CD4-positive, alpha-beta T cell treated with Interleukin-6 for 4 hours (primary cell): Measurements from ENCODE around the gene FOXP1.
"Not testable (repeated sequence)": the region's sequence is repeated elsewhere in the genome, so short reads cannot be mapped to it uniquely, and the experiment has no call there.

Source experiments
- DNase-seq: peaks from one replicate; pipeline ENCODE4 v3.0.0-alpha.2; 2020; ENCODE audit warnings: mixed read lengths

Gene FOXP1

DNA sequence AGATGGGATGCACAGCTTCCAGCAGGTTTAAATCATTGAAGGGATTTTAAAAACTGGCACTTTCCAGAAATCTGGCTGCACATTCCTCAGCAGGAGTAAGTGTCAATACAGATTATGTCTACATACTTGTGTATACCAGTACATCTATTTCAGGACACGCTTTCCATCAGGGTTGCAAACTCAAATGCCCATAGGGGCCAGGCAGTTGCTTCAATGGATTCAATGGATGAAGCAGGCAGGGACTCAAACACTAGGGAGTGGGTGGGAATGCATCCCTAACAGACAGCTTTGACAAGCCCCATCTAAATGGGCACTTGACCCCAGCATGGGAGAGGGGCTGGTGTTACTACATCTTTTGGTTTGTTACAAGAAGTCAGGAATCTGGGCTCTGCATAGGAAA is 136.8 kb downstream of the FOXP1 start:
- no peak for DNase-seq

- DNase-seq: no peak
Observed at GRCh38 chr3:71446260-71446659, 137.3 kb downstream of the FOXP1 start.

- no peak for DNase-seq
Observed at GRCh38 chr3:71444861-71445259, 138.7 kb downstream of the FOXP1 start.

DNA sequence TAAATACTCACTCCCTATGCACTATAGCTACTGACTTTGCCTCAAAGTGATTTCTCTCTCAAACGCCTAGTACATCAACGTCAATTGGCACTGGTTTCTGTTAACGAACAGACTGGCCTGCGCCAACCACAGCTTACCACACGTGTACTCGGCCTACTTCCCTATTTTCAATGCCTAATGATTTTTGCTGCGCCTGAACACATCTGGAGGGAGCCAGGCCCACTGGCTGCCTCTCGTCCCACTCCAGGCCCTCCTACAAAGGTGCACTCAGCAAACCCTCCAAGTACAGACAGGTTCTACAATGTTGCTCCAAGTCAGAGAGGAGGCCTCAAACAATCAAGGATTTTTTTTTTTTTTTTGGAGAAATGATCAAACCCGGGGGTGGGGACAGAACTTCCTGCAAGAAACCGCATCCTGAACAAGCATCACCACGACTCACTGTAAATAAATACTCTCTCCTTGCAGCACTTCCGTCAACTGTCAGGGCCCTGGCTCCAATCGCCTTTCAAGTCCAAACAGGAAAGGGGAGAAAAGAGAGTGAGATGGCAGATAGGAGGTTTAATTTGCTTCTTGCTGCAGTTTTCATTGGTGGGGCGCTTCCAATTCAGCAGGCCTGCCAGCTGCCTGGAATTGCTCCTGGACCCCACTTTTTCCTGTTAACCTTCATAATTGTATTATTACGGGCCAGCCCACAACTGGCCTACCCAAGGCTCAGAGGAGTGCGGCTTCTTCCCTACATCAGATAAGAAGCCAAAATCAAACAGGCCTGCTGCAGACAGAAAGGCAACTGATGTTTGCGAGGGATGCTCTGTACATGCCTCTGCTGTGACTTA is 139.3 kb downstream of the FOXP1 start:
- DNase-seq: peak; percentile 84

GRCh38 chr3:71443332-71443731 is 140.2 kb downstream of the FOXP1 start:
- DNase-seq: peak; percentile 19

GRCh38 chr3:71442652-71443042 is 140.9 kb downstream of the FOXP1 start:
- DNase-seq: peak; percentile 28

GRCh38 chr3:71441925-71442651 is 141.4 kb downstream of the FOXP1 start:
- DNase-seq: no peak

GRCh38 chr3:71441217-71441924 is 142.2 kb downstream of the FOXP1 start:
- DNase-seq: peak; percentile 40

GRCh38 chr3:71438904-71439303 is 144.6 kb downstream of the FOXP1 start:
- DNase-seq: peak; percentile 47

DNA sequence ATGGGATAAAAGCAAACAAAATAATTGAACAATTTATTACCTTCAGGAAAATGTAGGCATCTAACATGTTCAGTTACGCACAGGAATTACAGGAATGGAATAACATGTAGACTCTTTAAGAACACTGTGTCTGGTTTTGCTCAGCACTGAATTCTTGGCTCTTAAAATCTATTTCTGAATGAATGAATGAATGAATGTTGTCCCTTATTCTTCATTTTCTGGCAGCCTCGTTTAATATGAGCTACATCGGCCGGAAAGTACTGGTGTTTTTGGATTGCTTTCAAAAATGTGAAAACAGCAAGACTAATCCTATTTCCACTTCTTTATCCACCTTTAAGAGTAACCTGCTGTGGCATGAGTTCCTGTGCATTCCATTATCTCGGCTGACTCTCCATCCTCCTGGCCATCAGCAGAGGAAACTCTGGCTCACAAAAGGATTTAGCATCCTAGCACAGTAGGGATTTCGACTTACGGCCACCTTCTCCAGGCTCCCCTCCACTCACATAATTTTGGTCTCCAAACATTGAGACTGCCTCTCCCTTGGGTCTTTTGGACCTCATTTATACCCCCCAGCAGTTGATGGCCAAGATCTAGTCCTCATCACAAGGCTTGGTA is 145.3 kb downstream of the FOXP1 start:
- no peak for DNase-seq

- DNase-seq: no peak
Observed at GRCh38 chr3:71436337-71436736, 147.2 kb downstream of the FOXP1 start.

DNA sequence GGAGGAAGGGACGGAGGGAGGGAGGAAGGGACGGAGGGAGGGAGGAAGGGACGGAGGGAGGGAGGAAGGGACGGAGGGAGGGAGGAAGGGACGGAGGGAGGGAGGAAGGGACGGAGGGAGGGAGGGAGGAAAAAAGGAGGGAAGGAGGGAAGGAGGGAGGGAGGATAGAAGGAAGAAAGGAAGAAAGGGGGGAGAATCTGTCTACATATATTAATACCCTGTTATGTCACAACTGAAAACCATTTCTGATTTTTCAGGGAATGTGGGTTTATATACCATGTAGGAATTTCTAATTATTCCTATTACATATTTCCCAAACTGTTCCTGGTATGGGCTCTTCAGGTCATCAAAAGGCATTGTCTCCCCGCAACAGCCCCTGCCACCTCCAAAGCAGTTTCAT is 147.7 kb downstream of the FOXP1 start:
- not testable (repeated sequence) for DNase-seq

- DNase-seq: no peak
Observed at GRCh38 chr3:71433631-71434030, 149.9 kb downstream of the FOXP1 start.

DNA sequence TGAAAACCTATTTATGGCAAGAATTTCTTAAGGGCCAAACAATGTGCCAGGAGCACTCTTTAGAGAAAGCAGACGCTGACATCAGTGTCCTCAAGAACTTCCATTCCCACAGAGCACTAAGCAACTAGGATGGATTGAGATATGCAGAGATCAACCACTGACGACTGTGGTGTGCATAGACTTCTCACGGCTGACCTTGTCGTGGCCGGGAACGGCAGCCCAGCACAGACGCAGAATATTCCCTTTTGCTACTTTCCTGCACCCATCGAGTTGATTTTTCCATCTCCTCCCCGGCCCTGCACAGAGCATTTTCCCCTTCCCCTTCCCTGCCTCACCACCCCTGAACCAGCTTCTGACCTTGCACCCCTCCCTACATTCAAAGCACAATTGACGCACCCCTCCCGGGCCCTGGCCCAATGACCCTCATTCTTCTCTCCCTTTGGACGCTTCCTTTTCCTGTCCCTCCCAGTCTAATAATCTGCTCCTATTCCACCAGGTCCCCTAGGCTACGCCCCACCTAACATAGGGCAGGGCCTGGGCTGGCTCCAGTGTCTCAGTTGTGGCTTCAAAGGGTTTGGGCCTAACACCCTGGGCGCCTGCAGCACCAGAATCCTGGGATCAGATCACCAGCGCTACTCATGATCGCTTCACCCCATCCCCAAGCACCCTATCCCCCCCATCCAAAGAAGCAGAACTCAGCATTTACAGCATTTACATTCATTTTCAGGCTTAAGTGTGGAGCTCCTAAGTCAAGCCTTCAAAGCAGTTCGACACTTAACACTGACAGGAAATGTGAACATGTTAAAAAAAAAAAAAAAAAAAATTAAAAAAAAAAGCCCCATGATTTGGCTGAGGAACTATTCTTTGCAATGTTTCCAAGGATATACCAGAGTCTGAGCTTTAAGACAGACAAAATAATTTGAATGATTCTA is 151.2 kb downstream of the FOXP1 start:
- peak; percentile 31 for DNase-seq

DNA sequence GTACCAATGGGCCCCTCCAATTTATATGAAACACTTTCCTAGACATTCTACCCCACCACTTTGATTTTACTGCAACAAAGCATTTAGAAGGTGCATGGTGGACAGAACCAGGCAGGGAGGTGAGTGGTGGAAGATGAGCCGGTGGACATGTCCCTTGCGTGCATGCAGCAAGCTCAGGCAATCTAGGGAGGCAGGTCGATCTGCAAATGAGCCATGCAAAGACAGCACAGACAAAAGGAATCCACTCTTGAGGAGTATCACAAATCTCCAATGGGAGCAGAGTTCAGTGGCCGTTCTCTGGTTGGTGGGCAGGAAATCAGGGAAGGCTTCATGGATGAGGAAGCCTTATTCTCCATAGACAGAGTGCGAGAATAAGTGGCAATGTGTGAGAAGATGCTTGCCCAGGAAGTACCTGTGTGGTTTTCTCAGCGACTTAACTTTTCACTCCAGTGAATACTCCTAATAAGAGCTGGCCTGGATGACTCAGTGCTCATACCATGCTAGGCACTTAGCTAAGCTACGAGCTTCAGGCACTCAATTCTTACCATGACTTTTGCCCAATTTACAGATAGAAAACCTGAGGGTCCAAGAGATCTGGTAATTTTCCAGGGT is 152.5 kb downstream of the FOXP1 start:
- peak; percentile 55 for DNase-seq

GRCh38 chr3:71429597-71429988 is 153.9 kb downstream of the FOXP1 start:
- DNase-seq: no peak

- DNase-seq: peak; percentile 57
Observed at GRCh38 chr3:71428841-71429596, 154.5 kb downstream of the FOXP1 start.

DNA sequence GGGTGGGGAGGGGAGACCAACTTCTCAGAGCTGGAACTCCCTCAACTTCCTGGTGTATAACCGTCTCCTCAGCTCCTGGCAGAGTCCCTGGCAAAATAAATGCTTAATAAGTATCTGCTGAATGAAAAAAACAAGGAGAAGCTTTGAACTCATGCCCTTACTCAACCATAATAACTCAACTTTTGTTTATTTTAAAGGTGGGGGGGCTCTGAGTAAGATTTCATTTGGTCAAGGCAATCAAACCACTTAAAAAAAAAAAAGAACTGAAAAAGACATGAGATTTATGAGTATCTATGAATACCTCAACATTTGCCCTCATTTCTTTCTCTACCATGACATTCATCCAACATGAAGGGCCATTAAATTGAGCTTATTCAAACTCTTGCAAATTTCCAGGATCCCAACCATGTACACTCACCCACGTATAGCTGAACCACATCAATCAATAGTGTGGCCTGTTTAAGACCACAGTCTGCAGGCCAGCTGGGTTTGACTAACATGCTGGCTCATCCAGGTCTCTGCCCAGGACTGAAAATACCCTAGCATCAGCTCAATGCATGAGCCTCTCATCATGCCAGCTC is 157.9 kb downstream of the FOXP1 start:
- peak; percentile 39 for DNase-seq

DNA sequence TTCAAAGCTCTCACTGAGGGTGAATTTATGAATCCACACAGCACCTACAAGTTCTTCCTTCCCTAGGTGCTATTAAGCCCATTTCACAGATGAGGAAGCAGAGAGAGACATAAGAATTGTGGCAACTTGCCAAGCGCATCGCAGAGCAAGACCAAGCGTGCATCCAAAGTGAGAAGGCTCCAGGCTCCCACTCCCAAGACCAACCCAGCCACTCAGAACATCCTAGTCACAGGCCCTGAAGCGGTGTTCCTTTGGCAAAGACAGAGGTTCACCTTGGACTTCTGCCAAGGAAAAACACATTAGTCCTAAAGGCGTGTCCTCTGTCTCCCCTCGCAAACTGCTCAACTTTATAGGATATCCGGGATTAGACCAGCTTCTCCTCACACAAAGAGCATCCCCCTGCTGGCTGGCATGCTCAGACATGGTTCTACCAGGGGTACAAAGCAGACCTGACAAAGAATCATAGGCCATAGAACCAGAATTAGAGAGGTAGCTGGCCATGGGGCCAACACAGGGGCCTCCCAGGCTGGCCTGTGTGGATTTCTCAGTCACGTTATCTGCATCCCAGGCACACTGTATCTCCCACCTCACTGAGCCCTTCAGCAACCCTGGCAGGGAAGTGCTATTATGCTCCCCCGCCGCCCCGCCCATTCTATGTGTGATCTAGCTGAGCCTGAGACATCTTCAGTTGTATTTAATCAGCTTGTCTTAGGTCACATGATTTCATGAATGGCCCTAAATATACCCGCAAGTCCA is 160.2 kb downstream of the FOXP1 start:
- DNase-seq: peak; percentile 34
